Liver (tissue), 9 donors: ENCODE results near the gene TRAF7. TPM values are rescaled to one million over a fixed set of nuclear protein-coding genes. Genes with fewer than 3 reads are reported as not detected.

Experiments
- DNase-seq: peaks from one replicate; pipeline ENCODE4 v3.0.0-alpha.2; 2017; ENCODE audit warnings: low spot score
- H3K27ac ChIP-seq, 2 donors: one replicate each; pipeline ENCODE4 v1.7.0; 2013; ENCODE audit warnings: inconsistent platforms in 2 of 2, low read length in 2 of 2, control low read depth in 1 of 2, low read depth in 1 of 2, mild to moderate bottlenecking in 1 of 2
- H3K27me3 ChIP-seq, 4 donors: one replicate each; pipeline versions ENCODE4 v1.6.1 to v1.7.0; 2013; ENCODE audit warnings: low read length in 3 of 4, inconsistent platforms in 1 of 4, mild to moderate bottlenecking in 1 of 4, moderate library complexity in 1 of 4; ENCODE audit not compliant: control insufficient read depth in 4 of 4, insufficient read depth in 4 of 4
- H3K36me3 ChIP-seq, 4 donors: one replicate each; pipeline versions ENCODE4 v1.6.1 to v1.7.0; 2013; ENCODE audit warnings: low read length in 3 of 4, mild to moderate bottlenecking in 3 of 4, low read depth in 1 of 4, moderate library complexity in 1 of 4; ENCODE audit not compliant: control insufficient read depth in 4 of 4, insufficient read depth in 3 of 4
- H3K4me1 ChIP-seq, 4 donors: one replicate each; pipeline versions ENCODE4 v1.6.1 to v1.7.0; 2013; ENCODE audit warnings: low read length in 3 of 4, mild to moderate bottlenecking in 3 of 4, moderate library complexity in 1 of 4; ENCODE audit not compliant: control insufficient read depth in 4 of 4, insufficient read depth in 4 of 4
- H3K4me3 ChIP-seq, 3 donors: one replicate each; pipeline versions ENCODE4 v1.6.1 to v1.7.0; 2013; ENCODE audit warnings: low read length in 3 of 3, control low read depth in 1 of 3, low read depth in 1 of 3, mild to moderate bottlenecking in 1 of 3
- H3K9ac ChIP-seq, 2 donors: one replicate each; pipeline ENCODE4 v1.7.0; 2013; ENCODE audit warnings: low read length in 2 of 2, mild to moderate bottlenecking in 2 of 2, moderate library complexity in 2 of 2, control low read depth in 1 of 2, low read depth in 1 of 2
- H3K9me3 ChIP-seq, 4 donors: one replicate each; pipeline versions ENCODE4 v1.6.1 to v1.7.0; 2013; ENCODE audit warnings: low read length in 3 of 4; ENCODE audit not compliant: control insufficient read depth in 4 of 4
- ATF3 ChIP-seq: IDR thresholded peaks from 2 replicates; pipeline ENCODE4 v1.6.1; 2016; ENCODE audit warnings: antibody characterized with exemption
- CTCF ChIP-seq: fragments of 150-350 bp; IDR thresholded peaks from 2 replicates; pipeline ENCODE4 v1.5.1; 2017; ENCODE audit warnings: improper control_type of control experiment, low read depth, low read length; ENCODE audit not compliant: missing input control
- EGR1 ChIP-seq, 2 donors: IDR thresholded peaks; 2 replicates each; pipeline ENCODE4 v1.6.1; 2016 to 2018; ENCODE audit warnings: antibody characterized with exemption in 2 of 2, low read depth in 2 of 2
- FOXA1 ChIP-seq: IDR thresholded peaks from 2 replicates; pipeline ENCODE4 v1.6.1; 2016; ENCODE audit warnings: antibody characterized with exemption
- FOXA2 ChIP-seq: IDR thresholded peaks from 2 replicates; pipeline ENCODE4 v1.6.1; 2016; ENCODE audit warnings: antibody characterized with exemption
- GABPA ChIP-seq, 2 donors: IDR thresholded peaks in 1 of 2; conservative IDR thresholded peaks in 1 of 2; 2 replicates each; pipeline ENCODE4 v1.6.1; 2016; ENCODE audit warnings: antibody characterized with exemption in 2 of 2, mild to moderate bottlenecking in 1 of 2, moderate library complexity in 1 of 2
- HNF4A ChIP-seq, 2 donors: conservative IDR thresholded peaks; 2 replicates each; pipeline ENCODE4 v1.6.1; 2016; ENCODE audit warnings: antibody characterized with exemption in 2 of 2, mild to moderate bottlenecking in 2 of 2
- HNF4G ChIP-seq: IDR thresholded peaks from 2 replicates; pipeline ENCODE4 v1.6.1; 2016; ENCODE audit warnings: antibody characterized with exemption
- JUND ChIP-seq, 2 donors: IDR thresholded peaks; 2 replicates each; pipeline ENCODE4 v1.6.1; 2016; ENCODE audit warnings: antibody characterized with exemption in 2 of 2
- MAX ChIP-seq: IDR thresholded peaks from 2 replicates; pipeline ENCODE4 v1.6.1; 2016; ENCODE audit warnings: antibody characterized with exemption
- NR2F2 ChIP-seq: IDR thresholded peaks from 2 replicates; pipeline ENCODE4 v1.6.1; 2016; ENCODE audit warnings: antibody characterized with exemption
- RAD21 ChIP-seq, 2 donors: IDR thresholded peaks; 2 replicates each; pipeline ENCODE4 v1.6.1; 2016; ENCODE audit warnings: antibody characterized with exemption in 2 of 2, mild to moderate bottlenecking in 2 of 2
- RXRA ChIP-seq, 2 donors: IDR thresholded peaks; 2 replicates each; pipeline ENCODE4 v1.6.1; 2017 to 2018; ENCODE audit warnings: antibody characterized with exemption in 2 of 2, mild to moderate bottlenecking in 1 of 2
- SP1 ChIP-seq: IDR thresholded peaks from 2 replicates; pipeline ENCODE4 v1.6.1; 2018; ENCODE audit warnings: antibody characterized with exemption, mild to moderate bottlenecking
- TAF1 ChIP-seq: conservative IDR thresholded peaks from 2 replicates; pipeline ENCODE4 v1.6.1; 2016; ENCODE audit warnings: antibody characterized with exemption, mild to moderate bottlenecking
- YY1 ChIP-seq: IDR thresholded peaks from 2 replicates; pipeline ENCODE4 v1.6.1; 2016; ENCODE audit warnings: antibody characterized with exemption, mild to moderate bottlenecking
- WGBS: extraction: QIAGEN DNeasy Blood & Tissue Kit; methylation state at CpG from one replicate; pipeline ENCODE4 v1.1.7; 2013; 5-methylcytosine and 5-hydroxymethylcytosine counted together
- polyA plus RNA-seq, 2 donors: library from polyadenylated mRNA; stranded (reverse) in 1 of 2; unstranded in 1 of 2; fragments of 200-250 nt in 1 of 2; fragments of >200 nt in 1 of 2; fragmentation: Nextera tagmentation in 1 of 2; extraction: Ambion mirVana in 1 of 2; gene quantifications; one replicate each; pipeline versions ENCODE4 v1.2.1 to v1.2.3, GENCODE V29; 2013 to 2015
- total RNA-seq, 2 donors: library from RNA; depleted of rRNA; stranded (reverse); fragments of >200 nt; gene quantifications; one replicate each; pipeline ENCODE4 v1.2.3, GENCODE V29; 2014
- TF ChIP-seq, protein P1 (sequence below): IDR thresholded peaks from 2 replicates; pipeline ENCODE4 v1.6.1; 2016; ENCODE audit warnings: antibody characterized with exemption, mild to moderate bottlenecking
- TF ChIP-seq, protein P2 (sequence below): IDR thresholded peaks from 2 replicates; pipeline ENCODE4 v1.6.1; 2016; ENCODE audit warnings: antibody characterized with exemption
- donor health status: healthy.
- donor health status: healthy.
- donor health status: healthy.
- donor health status: healthy.
- donor health status: healthy.

TRAF7 gene
- total and polyA plus RNA-seq, 4 donors, result 14.7 to 36.6 (median 34.0) TPM

DNA sequence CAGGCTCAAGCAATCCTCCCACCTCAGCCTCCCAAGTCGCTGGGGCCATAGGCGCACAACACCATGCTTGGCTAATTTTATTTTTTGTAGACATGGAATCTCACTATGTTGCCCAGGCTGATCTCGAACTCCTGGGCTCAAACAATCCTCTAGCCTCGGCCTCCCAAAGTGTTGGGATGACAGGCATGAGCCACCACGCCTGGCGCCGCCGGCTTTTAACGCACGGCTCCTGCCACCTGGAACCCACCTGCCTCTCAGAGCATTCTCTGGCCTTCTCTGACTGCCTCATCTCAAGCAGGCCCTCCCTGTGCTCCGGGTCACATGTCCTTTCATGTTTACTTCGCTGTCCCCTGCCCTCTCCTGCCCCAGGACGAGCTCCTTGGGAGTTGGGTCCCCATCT lies 30.5 kb downstream of the TRAF7 start (continued):
- TF ChIP-seq, protein P1, sequence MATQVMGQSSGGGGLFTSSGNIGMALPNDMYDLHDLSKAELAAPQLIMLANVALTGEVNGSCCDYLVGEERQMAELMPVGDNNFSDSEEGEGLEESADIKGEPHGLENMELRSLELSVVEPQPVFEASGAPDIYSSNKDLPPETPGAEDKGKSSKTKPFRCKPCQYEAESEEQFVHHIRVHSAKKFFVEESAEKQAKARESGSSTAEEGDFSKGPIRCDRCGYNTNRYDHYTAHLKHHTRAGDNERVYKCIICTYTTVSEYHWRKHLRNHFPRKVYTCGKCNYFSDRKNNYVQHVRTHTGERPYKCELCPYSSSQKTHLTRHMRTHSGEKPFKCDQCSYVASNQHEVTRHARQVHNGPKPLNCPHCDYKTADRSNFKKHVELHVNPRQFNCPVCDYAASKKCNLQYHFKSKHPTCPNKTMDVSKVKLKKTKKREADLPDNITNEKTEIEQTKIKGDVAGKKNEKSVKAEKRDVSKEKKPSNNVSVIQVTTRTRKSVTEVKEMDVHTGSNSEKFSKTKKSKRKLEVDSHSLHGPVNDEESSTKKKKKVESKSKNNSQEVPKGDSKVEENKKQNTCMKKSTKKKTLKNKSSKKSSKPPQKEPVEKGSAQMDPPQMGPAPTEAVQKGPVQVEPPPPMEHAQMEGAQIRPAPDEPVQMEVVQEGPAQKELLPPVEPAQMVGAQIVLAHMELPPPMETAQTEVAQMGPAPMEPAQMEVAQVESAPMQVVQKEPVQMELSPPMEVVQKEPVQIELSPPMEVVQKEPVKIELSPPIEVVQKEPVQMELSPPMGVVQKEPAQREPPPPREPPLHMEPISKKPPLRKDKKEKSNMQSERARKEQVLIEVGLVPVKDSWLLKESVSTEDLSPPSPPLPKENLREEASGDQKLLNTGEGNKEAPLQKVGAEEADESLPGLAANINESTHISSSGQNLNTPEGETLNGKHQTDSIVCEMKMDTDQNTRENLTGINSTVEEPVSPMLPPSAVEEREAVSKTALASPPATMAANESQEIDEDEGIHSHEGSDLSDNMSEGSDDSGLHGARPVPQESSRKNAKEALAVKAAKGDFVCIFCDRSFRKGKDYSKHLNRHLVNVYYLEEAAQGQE, result no peak
- TF ChIP-seq YY1 (no peak), HNF4A (conservative IDR thresholded peaks at IDR 0.05) (no peak), CTCF (no peak)

GRCh38 chr16:2186505-2186904 lies 30.9 kb downstream of the TRAF7 start:
- DNase-seq, result no peak
- H3K27me3 ChIP-seq, result no peaks in the 10 kb centered on the region
- TF ChIP-seq TAF1 (no peak), RAD21 (IDR thresholded peaks at IDR 0.05) (no peak), FOXA2 (no peak), NR2F2 (no peak), EGR1 (IDR thresholded peaks at IDR 0.05; ENCODE audit: low read depth in 2 of 2) (no peak), MAX (no peak), FOXA1 (no peak), RXRA (IDR thresholded peaks at IDR 0.05) (no peak), SP1 (no peak), HNF4A (conservative IDR thresholded peaks at IDR 0.05) (no peak), HNF4G (no peak), ATF3 (no peak), YY1 (no peak), CTCF (no peak), GABPA (IDR thresholded peaks at IDR 0.05 in 1 of 2, conservative IDR thresholded peaks at IDR 0.05 in 1 of 2) (no peak), JUND (IDR thresholded peaks at IDR 0.05) (no peak)
- TF ChIP-seq, protein P2, sequence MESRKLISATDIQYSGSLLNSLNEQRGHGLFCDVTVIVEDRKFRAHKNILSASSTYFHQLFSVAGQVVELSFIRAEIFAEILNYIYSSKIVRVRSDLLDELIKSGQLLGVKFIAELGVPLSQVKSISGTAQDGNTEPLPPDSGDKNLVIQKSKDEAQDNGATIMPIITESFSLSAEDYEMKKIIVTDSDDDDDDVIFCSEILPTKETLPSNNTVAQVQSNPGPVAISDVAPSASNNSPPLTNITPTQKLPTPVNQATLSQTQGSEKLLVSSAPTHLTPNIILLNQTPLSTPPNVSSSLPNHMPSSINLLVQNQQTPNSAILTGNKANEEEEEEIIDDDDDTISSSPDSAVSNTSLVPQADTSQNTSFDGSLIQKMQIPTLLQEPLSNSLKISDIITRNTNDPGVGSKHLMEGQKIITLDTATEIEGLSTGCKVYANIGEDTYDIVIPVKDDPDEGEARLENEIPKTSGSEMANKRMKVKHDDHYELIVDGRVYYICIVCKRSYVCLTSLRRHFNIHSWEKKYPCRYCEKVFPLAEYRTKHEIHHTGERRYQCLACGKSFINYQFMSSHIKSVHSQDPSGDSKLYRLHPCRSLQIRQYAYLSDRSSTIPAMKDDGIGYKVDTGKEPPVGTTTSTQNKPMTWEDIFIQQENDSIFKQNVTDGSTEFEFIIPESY, result no peak
- TF ChIP-seq, protein P1, result no peak
- H3K9ac ChIP-seq, result no peak overlapping the region
- WGBS, result 91% methylated on average over 20 of the region's 20 CpGs
- no peaks in the 10 kb centered on the region for H3K9me3 ChIP-seq
- no peaks in the 10 kb centered on the region for H3K4me1 ChIP-seq
- H3K36me3 ChIP-seq, result no peaks in the 10 kb centered on the region
- no peak overlapping the region for H3K27ac ChIP-seq
- H3K4me3 ChIP-seq, result no peak overlapping the region
